ENCODE data around the gene TXNRD2. TPM values are rescaled to one million over a fixed set of nuclear protein-coding genes. Genes with fewer than 3 reads are reported as not detected.
"Not testable (repeated sequence)": the region's sequence is repeated elsewhere in the genome, so short reads cannot be mapped to it uniquely, and the experiment has no call there.

The TXNRD2 gene
- total and polyA plus RNA-seq, 8 donors: 9.6 to 41.6 (median 14.8) TPM

DNA sequence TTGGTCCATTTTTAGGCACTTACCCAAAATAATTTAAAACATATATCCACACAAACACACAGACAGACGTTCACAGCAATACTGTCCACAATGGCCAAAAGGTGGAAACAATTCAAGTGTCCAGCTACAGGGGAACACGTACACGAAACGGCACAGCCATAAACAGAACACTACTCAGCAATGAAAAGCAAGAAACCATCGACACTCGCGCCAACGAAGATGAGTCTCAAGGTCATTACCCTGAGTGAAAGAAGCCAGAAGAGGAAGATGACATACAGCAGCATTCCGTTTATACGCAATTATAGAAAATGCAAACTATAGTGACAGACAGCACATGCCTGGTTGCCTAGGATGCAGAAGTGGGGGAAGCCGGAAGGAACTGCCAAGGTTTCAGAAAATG, 13.4 kb downstream of the TXNRD2 start:
- 86% methylated on average over 11 of the region's 11 CpGs for WGBS, 2 donors
- TF ChIP-seq, protein P1, sequence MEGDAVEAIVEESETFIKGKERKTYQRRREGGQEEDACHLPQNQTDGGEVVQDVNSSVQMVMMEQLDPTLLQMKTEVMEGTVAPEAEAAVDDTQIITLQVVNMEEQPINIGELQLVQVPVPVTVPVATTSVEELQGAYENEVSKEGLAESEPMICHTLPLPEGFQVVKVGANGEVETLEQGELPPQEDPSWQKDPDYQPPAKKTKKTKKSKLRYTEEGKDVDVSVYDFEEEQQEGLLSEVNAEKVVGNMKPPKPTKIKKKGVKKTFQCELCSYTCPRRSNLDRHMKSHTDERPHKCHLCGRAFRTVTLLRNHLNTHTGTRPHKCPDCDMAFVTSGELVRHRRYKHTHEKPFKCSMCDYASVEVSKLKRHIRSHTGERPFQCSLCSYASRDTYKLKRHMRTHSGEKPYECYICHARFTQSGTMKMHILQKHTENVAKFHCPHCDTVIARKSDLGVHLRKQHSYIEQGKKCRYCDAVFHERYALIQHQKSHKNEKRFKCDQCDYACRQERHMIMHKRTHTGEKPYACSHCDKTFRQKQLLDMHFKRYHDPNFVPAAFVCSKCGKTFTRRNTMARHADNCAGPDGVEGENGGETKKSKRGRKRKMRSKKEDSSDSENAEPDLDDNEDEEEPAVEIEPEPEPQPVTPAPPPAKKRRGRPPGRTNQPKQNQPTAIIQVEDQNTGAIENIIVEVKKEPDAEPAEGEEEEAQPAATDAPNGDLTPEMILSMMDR (IDR thresholded peaks at IDR 0.05): no peak
- no peak overlapping the region for H3K27ac ChIP-seq
- FAIRE-seq: no peak
- no peak for DNase-seq
- no peak overlapping the region for H3K4me3 ChIP-seq
- no peak for ATAC-seq
- no peaks in the 10 kb centered on the region for H3K36me3 ChIP-seq
- H3K4me1 ChIP-seq: no peaks in the 10 kb centered on the region
- H3K27me3 ChIP-seq: no peaks in the 10 kb centered on the region
- H3K9me3 ChIP-seq: no peaks in the 10 kb centered on the region
- intact Hi-C loops (cut with DNase I): no loop called here

DNA sequence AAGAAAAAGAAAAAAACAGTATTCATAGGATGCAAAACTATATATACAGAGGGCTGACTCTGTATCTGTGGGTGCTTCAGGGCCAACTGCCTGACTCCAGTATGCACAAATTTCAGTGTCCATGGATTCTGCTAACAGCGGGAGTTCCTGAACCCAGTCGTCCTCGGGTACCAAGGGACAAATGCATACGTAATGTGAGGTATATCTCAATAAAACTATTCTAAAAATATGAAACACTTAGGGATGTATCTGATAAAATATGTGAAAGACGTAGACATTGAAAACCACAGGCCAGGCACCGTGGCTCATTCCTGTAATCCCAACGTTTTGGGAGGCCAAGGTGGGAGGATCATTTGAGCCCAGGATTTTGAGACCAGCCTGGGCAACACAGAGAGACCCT, 13.9 kb downstream of the TXNRD2 start:
- ATAC-seq (no peak), DNase-seq (no peak), FAIRE-seq (no peak)
- intact Hi-C loops (cut with DNase I): no loop called here
- 77 to 85% methylated on average over 7 of the region's 7 CpGs for whole genome bisulfite sequencing, 2 donors
- H3K4me1 ChIP-seq: no peaks in the 10 kb centered on the region
- no peaks in the 10 kb centered on the region for H3K36me3 ChIP-seq
- H3K27me3 ChIP-seq: no peaks in the 10 kb centered on the region
- H3K27ac ChIP-seq: no peak overlapping the region
- TF ChIP-seq, protein P1 (IDR thresholded peaks at IDR 0.05): no peak
- no peak overlapping the region for H3K4me3 ChIP-seq
- H3K9me3 ChIP-seq: no peaks in the 10 kb centered on the region

DNA sequence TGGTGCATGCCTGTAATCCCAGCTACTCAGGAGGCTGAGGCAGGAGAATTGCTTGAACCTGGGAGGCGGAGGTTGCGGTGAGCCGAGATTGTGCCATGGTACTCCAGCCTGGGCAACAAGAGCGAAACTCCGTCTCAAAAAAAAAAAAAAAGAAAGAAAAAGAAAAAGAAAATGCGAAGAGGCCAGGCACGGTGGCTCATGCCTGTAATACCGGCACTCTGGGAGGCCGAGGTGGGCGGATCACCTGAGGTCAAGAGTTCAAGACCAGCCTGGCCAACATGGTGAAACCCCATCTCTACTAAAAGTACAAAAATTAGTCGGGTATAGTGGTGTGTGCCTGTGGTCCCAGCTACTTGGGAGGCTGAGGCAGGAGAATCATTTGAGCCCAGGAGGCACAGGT, 15.6 kb downstream of the TXNRD2 start:
- H3K27me3 ChIP-seq; H3K9me3 ChIP-seq; ATAC-seq; H3K4me1 ChIP-seq; H3K4me3 ChIP-seq; DNase-seq; FAIRE-seq; intact Hi-C loops (cut with DNase I); H3K27ac ChIP-seq; H3K36me3 ChIP-seq: not testable (repeated sequence)
- WGBS, 2 donors: 92 to 95% methylated on average over 11 of the region's 11 CpGs

DNA sequence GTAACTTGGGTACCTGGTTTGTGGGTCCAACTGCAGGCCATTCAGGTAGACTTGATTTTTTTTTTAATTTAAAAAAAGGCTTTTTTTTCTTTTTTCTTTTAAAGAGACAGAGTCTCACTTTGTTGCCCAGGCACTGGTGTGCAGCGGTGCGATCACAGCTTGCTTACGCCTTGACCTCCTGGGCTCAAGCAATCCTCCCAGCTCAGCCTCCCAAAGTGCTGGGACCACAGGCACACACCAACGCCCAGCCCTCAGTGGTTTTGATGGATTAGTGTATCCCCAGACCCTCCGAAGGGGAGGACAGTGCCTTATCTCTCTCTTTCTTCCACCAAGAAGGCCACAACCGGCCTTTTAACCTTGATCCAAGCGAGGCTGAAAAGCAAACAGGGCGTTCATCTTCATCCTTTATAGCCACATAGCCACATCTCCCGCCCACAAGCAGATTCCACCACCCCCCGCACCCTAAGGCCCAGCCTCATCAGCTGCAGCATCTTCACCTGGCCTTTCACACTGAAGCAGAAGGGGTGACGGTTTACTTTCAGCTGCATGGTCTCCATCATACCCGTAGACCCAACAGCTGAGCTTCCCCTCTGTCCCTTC, 17.6 kb downstream of the TXNRD2 start:
- H3K4me3 ChIP-seq: no peak overlapping the region
- no peak overlapping the region for H3K27ac ChIP-seq
- H3K4me1 ChIP-seq: no peaks in the 10 kb centered on the region
- H3K9me3 ChIP-seq: no peaks in the 10 kb centered on the region
- intact Hi-C loops (cut with DNase I): no loop called here
- WGBS, 2 donors: 88 to 94% methylated on average over 12 of the region's 12 CpGs
- FAIRE-seq (no peak), DNase-seq (no peak), ATAC-seq (no peak)
- TF ChIP-seq, protein P1 (IDR thresholded peaks at IDR 0.05): no peak
- H3K27me3 ChIP-seq: no peaks in the 10 kb centered on the region
- H3K36me3 ChIP-seq: no peaks in the 10 kb centered on the region

DNA sequence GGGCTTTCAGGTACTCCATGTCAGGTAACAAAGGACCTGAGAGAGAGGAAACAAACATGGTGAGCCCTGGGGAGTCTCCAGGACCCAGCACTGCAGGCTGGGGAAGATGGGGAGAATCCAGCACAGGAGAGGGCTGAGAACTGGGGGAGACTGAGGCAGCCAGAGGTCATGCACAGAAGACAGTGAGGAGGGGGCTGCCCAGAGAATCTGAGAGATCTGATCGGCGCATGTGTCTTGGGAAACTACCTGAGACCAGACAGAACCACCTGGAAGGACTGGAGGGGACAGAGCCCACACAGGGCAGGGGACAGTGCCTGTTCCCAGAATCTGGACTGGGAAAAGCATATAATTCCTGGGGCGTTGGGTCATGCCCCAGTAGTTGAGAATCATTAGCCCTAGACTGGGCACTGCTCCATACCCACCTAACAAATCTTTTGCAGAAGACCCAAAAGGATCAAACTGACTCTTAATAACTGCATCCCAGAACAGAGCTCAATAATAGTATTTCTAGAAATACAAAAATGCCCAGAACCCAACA, 20.0 kb downstream of the TXNRD2 start:
- Histone ChIP-seq H3K4me3 (no peak overlapping the region), H3K9me3 (no peaks in the 10 kb centered on the region), H3K4me1 (no peaks in the 10 kb centered on the region), H3K36me3 (peaks cover 0 to 19% (median 15%) of the 10 kb centered on the region in 3 donors), H3K27me3 (no peaks in the 10 kb centered on the region), H3K27ac (no peak overlapping the region)
- TF ChIP-seq, protein P1 (IDR thresholded peaks at IDR 0.05): no peak
- intact Hi-C loops (cut with DNase I): no loop called here
- DNase-seq (no peak), ATAC-seq (peak in 1 of 4 donors; percentile 38), FAIRE-seq (no peak)
- 68 to 77% methylated on average over 3 of the region's 3 CpGs for WGBS, 2 donors
